ENCODE results near the gene WDTC1.
A peak's percentile ranks its signal among the peaks of the same experiment; 100 is the strongest.

WDTC1 gene

DNA sequence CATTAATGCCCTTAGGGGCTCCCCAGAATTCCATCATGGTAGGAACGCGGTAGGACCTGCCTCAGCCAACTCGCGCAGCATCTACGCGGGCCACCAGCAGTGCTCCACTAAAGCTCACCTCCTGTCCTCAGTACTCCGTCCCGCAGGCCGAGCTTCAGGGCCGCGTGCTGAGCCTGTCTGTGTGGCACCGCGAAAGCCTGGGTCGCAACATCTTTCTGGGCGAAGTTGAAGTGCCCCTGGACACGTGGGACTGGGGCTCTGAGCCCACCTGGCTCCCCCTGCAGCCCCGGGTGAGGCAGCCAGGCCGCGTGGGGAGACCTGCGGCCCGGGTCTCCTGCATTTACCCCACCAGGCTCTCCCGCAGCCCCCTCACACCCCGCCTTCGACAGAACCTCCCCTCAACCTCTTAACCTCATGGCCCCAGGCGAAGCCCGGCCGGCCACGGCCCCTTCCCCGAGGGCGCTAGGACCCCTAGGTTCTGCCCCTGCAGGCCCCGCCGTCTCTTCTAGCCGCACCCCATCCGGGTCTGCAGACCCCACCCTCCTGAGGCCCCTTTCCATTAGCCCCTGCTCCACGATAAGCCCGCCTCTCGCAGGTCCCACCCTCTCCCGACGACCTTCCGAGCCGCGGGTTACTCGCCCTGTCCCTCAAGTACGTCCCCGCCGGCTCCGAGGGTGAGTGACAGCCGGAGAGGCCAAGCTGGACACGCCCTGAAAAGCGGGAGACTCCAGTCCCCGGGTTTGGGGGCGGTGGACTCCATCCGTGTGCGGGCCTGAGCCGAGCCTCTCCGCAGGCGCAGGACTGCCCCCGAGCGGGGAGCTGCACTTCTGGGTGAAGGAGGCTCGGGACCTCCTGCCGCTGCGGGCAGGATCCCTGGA, 116.5 kb downstream of the WDTC1 start:
- H3K36me3 ChIP-seq (ENCODE audit: control insufficient read depth, insufficient read depth, low read length): peaks cover 3% of the 10 kb centered on the region
- 9 to 10% methylated on average over 62 of the region's 62 CpGs for WGBS, 2 experiments
- peak overlapping the region; percentile 58 for H3K27ac ChIP-seq (ENCODE audit: insufficient read depth, low read depth, low read length, poor library complexity, severe bottlenecking)
- peaks cover 6% of the 10 kb centered on the region for H3K4me1 ChIP-seq (ENCODE audit: control insufficient read depth, insufficient read depth, low read length)
- H3K9me3 ChIP-seq (ENCODE audit: control insufficient read depth, low read length): no peaks in the 10 kb centered on the region
- peak overlapping the region; percentile 54 for H3K4me3 ChIP-seq (ENCODE audit: insufficient read depth, low read depth, low read length)
- peaks cover 16% of the 10 kb centered on the region for H3K27me3 ChIP-seq (ENCODE audit: control insufficient read depth, insufficient read depth, low read length, poor library complexity, severe bottlenecking)

- Histone ChIP-seq H3K36me3 (ENCODE audit: control insufficient read depth, insufficient read depth, low read length) (no peaks in the 10 kb centered on the region), H3K4me1 (ENCODE audit: control insufficient read depth, insufficient read depth, low read length) (peaks cover 10% of the 10 kb centered on the region), H3K27me3 (ENCODE audit: control insufficient read depth, insufficient read depth, low read length, poor library complexity, severe bottlenecking) (peaks cover 16% of the 10 kb centered on the region), H3K4me3 (ENCODE audit: insufficient read depth, low read depth, low read length) (peak overlapping the region; percentile 54), H3K27ac (ENCODE audit: insufficient read depth, low read depth, low read length, poor library complexity, severe bottlenecking) (peak overlapping the region; percentile 58), H3K9me3 (ENCODE audit: control insufficient read depth, low read length) (no peaks in the 10 kb centered on the region)
- 21 to 23% methylated on average over 8 of the region's 8 CpGs for WGBS, 2 experiments
Observed at GRCh38 chr1:27351541-27352107, 117.2 kb downstream of the WDTC1 start.

DNA sequence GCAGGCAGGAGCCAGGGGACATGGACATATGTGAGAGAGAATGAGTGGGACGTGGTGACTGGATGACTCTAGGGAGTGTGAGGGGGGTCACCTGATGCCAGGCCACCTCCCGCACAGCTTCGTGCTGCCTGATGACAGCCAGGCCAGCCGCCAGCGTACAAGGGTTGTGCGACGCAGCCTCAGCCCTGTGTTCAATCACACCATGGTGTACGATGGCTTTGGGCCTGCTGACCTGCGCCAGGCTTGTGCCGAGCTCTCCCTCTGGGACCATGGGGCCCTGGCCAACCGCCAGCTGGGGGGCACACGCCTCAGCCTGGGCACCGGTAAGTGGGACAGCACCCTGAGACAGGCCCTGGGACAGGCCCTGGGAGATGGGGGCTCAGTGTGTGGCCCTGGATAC, 118.7 kb downstream of the WDTC1 start:
- Histone ChIP-seq H3K36me3 (ENCODE audit: control insufficient read depth, insufficient read depth, low read length) (no peaks in the 10 kb centered on the region), H3K4me1 (ENCODE audit: control insufficient read depth, insufficient read depth, low read length) (peaks cover 10% of the 10 kb centered on the region), H3K27ac (ENCODE audit: insufficient read depth, low read depth, low read length, poor library complexity, severe bottlenecking) (no peak overlapping the region), H3K9me3 (ENCODE audit: control insufficient read depth, low read length) (no peaks in the 10 kb centered on the region), H3K4me3 (ENCODE audit: insufficient read depth, low read depth, low read length) (no peak overlapping the region), H3K27me3 (ENCODE audit: control insufficient read depth, insufficient read depth, low read length, poor library complexity, severe bottlenecking) (peaks cover 22% of the 10 kb centered on the region)
- 94 to 96% methylated on average over 13 of the region's 13 CpGs for WGBS, 2 experiments

DNA sequence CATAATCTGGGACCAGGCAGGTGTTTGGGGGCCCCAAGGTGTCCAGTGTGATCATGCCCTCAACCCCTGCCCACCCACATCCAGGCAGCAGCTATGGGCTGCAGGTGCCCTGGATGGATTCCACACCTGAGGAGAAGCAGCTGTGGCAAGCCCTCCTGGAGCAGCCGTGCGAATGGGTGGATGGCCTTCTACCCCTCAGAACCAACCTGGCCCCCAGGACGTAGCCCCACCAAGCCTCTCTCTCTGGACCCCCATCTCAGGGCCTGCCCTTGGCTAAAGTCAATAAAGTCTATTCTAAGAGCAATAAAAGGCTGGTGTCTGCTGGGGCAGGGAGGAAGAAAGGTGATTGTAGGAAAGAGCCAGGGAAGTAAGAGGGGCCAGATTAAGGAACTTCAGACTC, 119.2 kb downstream of the WDTC1 start:
- 93 to 94% methylated on average over 3 of the region's 3 CpGs for WGBS, 2 experiments
- H3K4me1 ChIP-seq (ENCODE audit: control insufficient read depth, insufficient read depth, low read length): peaks cover 9% of the 10 kb centered on the region
- no peak overlapping the region for H3K4me3 ChIP-seq (ENCODE audit: insufficient read depth, low read depth, low read length)
- no peaks in the 10 kb centered on the region for H3K36me3 ChIP-seq (ENCODE audit: control insufficient read depth, insufficient read depth, low read length)
- H3K9me3 ChIP-seq (ENCODE audit: control insufficient read depth, low read length): no peaks in the 10 kb centered on the region
- peaks cover 27% of the 10 kb centered on the region for H3K27me3 ChIP-seq (ENCODE audit: control insufficient read depth, insufficient read depth, low read length, poor library complexity, severe bottlenecking)
- H3K27ac ChIP-seq (ENCODE audit: insufficient read depth, low read depth, low read length, poor library complexity, severe bottlenecking): no peak overlapping the region

- peaks cover 4% of the 10 kb centered on the region for H3K4me1 ChIP-seq (ENCODE audit: control insufficient read depth, insufficient read depth, low read length)
- no peak overlapping the region for H3K4me3 ChIP-seq (ENCODE audit: insufficient read depth, low read depth, low read length)
- no peaks in the 10 kb centered on the region for H3K36me3 ChIP-seq (ENCODE audit: control insufficient read depth, insufficient read depth, low read length)
- no peaks in the 10 kb centered on the region for H3K9me3 ChIP-seq (ENCODE audit: control insufficient read depth, low read length)
- peaks cover 34% of the 10 kb centered on the region for H3K27me3 ChIP-seq (ENCODE audit: control insufficient read depth, insufficient read depth, low read length, poor library complexity, severe bottlenecking)
- whole genome bisulfite sequencing, 2 experiments: 94 to 96% methylated on average over 5 of the region's 5 CpGs
- no peak overlapping the region for H3K27ac ChIP-seq (ENCODE audit: insufficient read depth, low read depth, low read length, poor library complexity, severe bottlenecking)
Observed at GRCh38 chr1:27355683-27356082, 121.3 kb downstream of the WDTC1 start.

GRCh38 chr1:27356277-27356618, 121.8 kb downstream of the WDTC1 start:
- H3K9me3 ChIP-seq (ENCODE audit: control insufficient read depth, low read length): no peaks in the 10 kb centered on the region
- WGBS, 2 experiments: 94 to 96% methylated on average over 13 of the region's 13 CpGs
- H3K27me3 ChIP-seq (ENCODE audit: control insufficient read depth, insufficient read depth, low read length, poor library complexity, severe bottlenecking): peaks cover 37% of the 10 kb centered on the region
- H3K36me3 ChIP-seq (ENCODE audit: control insufficient read depth, insufficient read depth, low read length): no peaks in the 10 kb centered on the region
- H3K27ac ChIP-seq (ENCODE audit: insufficient read depth, low read depth, low read length, poor library complexity, severe bottlenecking): no peak overlapping the region
- H3K4me1 ChIP-seq (ENCODE audit: control insufficient read depth, insufficient read depth, low read length): peaks cover 8% of the 10 kb centered on the region
- H3K4me3 ChIP-seq (ENCODE audit: insufficient read depth, low read depth, low read length): no peak overlapping the region

DNA sequence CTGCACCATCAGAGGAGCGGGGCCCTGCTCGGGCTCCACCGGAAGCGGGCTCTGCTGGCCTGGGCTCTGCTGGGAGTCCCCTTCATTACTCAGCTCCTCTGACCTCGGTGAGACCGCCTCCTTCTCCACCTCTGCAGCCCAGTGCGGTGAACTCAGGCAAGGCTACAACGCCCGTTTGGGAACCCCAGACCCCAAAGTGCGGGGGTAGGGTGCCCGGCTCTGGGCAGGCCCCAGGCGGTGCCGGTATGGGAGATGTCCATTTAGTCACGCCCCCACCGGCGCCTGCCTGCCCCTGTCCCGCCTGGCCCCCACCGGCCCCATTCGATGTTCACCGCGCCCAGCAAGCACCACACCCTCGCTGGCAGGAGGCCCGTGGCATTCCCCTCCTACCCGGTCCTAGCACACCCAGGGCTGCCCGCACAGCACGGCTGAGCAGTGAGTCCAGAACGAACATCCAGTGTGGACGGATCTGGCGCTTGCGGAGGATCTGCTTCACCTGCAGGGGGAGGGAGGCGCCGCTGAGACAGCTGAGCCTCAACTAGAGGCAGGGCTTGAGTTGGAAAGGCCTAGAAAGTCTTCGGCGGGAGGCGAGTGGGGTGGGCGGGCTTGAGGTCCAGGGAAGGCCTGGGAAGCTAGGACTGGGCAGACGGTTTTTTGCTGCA, 122.3 kb downstream of the WDTC1 start:
- Histone ChIP-seq H3K27ac (ENCODE audit: insufficient read depth, low read depth, low read length, poor library complexity, severe bottlenecking) (no peak overlapping the region), H3K4me3 (ENCODE audit: insufficient read depth, low read depth, low read length) (no peak overlapping the region), H3K4me1 (ENCODE audit: control insufficient read depth, insufficient read depth, low read length) (peaks cover 8% of the 10 kb centered on the region), H3K27me3 (ENCODE audit: control insufficient read depth, insufficient read depth, low read length, poor library complexity, severe bottlenecking) (peaks cover 42% of the 10 kb centered on the region), H3K9me3 (ENCODE audit: control insufficient read depth, low read length) (no peaks in the 10 kb centered on the region), H3K36me3 (ENCODE audit: control insufficient read depth, insufficient read depth, low read length) (no peaks in the 10 kb centered on the region)
- 91% methylated on average over 37 of the region's 37 CpGs for WGBS, 2 experiments

DNA sequence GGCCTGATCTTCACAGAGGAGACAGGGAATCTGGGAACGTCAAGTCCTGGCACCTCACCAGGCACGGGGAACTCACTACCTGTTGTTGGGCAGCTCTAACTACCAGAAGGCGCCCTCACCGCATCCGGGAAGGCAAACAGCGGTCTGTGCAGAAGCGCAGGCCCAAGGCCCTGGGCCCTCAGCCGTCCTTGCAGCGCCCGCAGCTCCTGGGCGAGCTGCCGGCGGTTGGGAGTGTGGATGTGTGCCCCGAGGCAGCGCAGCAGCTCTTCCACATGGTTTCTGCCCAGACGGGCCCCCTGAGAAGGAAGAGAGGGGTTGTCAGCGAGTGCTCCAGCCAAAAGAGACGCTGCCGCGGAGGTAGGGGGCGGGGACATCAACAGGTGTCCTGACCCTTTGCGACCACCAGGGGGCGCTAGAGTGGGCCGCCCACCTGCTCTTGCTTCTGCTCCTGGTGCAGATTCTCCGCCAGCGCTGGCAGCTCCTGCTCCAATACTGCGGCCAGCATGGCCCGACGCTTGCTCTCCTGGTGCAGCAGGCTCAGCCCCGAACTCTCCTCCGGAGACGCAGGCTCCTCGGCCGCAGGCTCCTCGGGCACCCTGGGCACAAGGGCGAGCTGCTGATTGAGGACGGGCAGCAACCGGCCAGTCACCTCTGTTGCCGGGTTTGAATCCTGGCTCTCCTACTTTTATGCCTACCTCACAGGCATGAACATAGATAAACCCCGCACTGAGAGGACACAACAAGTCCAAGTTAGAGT, 123.0 kb downstream of the WDTC1 start:
- Histone ChIP-seq H3K9me3 (ENCODE audit: control insufficient read depth, low read length) (no peaks in the 10 kb centered on the region), H3K4me3 (ENCODE audit: insufficient read depth, low read depth, low read length) (no peak overlapping the region), H3K4me1 (ENCODE audit: control insufficient read depth, insufficient read depth, low read length) (peaks cover 8% of the 10 kb centered on the region), H3K27me3 (ENCODE audit: control insufficient read depth, insufficient read depth, low read length, poor library complexity, severe bottlenecking) (peaks cover 43% of the 10 kb centered on the region), H3K36me3 (ENCODE audit: control insufficient read depth, insufficient read depth, low read length) (no peaks in the 10 kb centered on the region), H3K27ac (ENCODE audit: insufficient read depth, low read depth, low read length, poor library complexity, severe bottlenecking) (no peak overlapping the region)
- WGBS, 2 experiments: 34 to 35% methylated on average over 40 of the region's 40 CpGs
